NOMO-1 treated with DMSO at 0.1 percent for 48 hours (cell line): ENCODE results near the gene SRSF3.
"Not testable (repeated sequence)": the region's sequence is repeated elsewhere in the genome, so short reads cannot be mapped to it uniquely, and the experiment has no call there.

ENCODE experiments used
- DNase-seq: peaks from one replicate; lab custom pipeline; 2025; ENCODE audit not compliant: unreplicated experiment; lab: John Stamatoyannopoulos, UW

Gene SRSF3

DNA sequence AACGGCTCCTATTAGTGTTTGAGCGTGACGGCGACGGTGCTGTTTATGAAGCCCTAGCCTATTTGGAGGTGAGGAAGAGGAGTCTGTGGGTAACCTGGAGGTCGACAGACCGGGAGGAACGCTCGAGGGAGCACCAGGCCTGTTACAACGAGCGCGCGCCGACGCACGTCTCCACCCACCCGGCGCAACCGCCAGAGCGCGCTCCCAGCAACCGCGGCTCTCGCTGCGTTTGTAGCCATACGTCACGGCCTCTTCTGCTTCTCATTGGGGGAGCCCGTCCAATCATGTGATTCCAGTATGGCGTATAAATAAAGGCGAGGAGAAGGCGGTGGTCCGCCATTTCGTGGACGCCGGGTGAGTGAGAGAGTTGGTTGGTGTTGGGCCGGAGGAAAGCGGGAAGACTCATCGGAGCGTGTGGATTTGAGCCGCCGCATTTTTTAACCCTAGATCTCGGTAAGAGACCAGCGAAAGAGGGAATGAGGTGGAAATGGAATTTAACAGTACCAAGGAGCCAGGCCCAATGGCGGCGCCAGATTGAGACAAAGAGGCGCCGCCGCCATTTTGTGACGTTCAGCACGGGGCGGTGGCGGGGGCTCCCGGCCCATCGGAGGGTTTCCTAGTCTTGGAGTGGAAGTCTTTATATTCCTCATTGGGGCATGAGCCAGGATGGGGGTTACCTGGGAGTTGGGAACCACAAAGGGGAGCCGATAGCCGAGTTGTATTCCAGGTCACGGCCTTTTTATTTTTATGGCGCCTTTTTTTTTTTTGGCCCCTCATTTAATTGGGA lies at the start of gene SRSF3:
Gene SRSF3, plus strand, starts transcription at position 334 of the 787 bp plus-strand sequence. CDS start 2,401 bp downstream, outside the sequence.
- peak; percentile 99 for DNase-seq

DNA sequence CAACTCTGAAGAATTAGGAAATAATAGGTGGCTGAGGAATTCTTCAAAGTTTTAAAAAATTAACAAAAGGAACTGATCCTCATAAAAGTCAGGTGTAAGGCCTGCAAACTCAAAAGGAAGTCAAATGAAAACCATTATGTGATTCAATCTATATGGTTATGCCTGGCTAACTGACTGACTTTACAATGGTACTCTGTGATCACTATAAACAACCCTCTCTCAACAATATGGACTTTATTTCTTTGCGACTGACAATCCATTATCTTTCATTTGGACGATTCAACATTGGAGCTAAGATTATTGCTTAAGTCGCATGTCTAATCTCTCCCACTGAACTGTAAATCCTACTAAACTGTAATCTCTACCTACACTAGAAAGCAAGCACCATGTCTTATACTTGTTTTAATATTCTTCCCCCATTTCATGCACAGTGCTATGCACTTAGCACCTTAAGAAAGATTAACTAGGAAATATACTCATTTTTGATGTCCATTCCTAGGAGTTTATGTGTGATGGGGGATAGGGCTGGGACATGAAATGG lies 48.3 kb upstream of the SRSF3 start:
- DNase-seq = no peak

DNA sequence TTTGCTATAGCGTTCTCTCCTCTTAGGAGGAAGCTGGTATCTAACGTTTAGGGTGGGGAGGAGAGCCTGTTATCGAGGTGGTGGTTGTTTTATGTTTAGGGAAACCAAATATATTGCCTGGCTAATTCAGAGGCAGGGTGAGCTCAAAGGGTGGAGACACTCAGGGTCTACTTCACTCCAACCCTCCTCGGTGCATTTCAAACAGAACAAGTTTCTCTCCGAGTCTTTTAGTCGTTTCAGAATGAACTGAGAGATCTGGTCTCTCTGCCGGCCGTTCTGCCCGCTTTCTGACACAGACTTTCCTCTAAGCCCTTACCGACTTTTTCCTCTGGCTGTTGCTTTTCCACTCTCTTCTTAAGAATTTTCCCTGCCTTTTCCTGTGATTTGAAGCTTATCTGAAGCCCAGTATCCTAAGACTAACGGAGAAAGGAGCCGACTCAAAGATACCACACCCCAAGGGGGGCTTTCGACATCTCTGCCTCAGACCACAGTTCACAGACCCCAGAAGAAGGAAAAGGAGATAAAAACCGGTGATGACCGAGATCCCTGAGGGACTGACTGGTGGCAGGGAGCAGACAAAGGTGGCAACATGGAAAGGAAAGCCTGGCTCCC lies 47.7 kb upstream of the SRSF3 start:
- peak; percentile 22 for DNase-seq

DNA sequence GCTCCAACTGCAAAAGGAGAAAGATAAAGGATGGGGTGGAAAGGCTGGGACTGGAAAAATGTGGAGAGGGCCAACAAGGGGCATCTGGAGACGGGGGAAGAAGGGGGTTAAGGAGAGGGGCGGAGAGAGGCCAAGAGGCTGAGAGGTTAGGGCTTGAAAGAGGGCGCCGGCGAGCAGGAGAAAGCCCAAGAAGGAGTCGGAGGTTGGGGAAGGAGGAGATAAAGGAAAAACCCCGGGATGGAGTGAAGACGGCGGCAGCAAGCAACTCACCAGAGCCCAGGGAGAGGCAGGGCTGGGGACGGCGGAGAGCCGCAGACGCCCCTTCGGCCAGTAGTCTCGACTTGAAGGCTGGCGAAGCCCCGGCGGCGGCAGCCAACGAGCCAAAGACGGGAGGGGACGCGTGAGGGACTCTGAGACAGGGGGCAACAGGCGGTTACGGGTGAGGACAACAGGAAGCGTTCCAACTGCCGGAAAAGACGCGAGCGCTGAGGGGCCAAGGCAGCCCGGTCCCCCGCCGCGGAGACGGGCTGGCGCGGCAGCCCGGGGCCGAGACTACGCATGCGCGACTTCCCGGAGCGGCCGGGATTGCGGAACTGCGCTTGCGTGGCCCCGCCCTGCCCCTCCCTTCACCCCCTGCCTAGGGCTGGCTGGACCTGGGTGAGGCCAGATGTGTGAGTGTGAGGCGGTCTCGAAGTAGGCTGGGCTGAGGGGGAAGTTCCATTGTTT lies 47.1 kb upstream of the SRSF3 start, which contains the start of gene STK38:
Gene STK38, minus strand, starts transcription at position 560 of the 726 bp plus-strand sequence. CDS start 7,277 bp downstream, outside the sequence.
- DNase-seq = peak; percentile 90

DNA sequence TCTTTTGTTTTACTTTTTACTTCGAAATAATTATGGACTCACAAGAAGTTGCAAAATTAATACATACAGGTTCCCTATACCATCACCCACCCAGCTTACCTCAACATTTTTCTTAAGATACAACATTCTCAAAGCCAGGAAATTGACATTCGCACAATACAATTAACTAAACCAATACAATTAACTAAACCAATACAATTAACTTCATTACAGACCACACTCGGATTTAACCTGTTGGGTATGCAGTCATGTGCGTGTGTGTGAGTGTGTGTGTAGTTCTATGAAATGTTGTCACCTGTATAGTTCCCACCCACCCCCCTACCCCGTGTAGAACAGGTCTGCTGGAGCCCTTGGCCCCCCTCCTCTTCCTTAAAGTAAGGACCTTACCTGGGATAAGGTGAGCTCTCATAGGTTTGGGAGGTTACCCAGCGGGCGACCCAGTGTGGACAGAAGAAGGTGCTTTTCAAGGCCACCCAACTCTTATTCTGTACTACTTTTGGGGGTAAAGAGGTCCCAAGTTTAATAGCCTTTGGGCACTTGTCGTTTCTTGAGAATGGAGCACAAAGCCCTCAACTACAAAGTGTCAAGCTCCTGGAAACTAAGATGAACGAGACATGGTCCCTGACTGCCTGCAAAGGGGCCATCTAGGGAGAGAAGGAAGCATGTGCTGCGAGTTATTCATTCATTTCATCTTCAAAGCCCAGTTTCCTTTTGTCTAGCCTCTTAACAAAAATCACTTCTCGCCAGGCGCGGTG lies 46.3 kb upstream of the SRSF3 start:
- DNase-seq = no peak

DNA sequence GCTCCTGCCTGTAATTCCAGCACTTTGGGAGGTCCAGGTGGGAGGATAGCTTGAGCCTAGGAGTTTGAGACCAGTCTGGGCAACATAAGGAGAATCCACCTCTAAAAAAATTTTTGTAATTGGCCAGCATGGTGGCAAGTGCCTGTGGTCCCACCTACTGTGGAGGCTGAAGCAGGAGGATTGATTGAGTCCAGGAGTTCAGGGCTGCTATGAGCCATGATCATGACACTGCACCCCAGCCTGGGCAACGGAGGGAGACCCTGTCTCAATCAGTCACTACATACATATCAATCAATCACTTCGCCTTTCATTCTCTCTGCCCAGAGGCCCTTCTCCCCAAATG lies 45.8 kb upstream of the SRSF3 start:
- no peak for DNase-seq

DNA sequence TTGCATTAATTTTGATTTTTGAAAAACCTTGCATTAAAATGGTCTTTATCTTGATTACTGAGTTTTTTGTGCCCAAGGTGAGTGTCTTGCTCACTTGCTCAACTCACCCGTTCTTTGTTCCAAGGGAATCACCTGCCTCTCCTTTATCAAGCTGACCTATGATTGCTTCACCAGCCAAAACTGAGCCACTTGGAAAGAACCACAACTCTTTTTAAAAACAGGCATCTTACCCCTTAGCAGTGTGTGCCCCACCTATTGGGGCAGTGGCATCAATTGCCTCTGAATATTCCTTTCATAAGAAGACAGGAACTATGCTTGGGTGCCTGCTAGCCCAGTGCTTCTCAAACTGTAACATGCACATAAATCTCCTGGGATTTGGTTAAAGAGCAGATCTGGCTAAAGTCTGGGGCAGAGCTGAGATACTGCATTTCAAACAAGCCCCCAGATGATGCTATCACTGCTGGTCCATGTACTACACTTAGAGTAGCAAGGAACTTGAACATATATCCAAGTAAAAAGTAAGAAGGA lies 43.6 kb upstream of the SRSF3 start:
- DNase-seq = no peak

DNA sequence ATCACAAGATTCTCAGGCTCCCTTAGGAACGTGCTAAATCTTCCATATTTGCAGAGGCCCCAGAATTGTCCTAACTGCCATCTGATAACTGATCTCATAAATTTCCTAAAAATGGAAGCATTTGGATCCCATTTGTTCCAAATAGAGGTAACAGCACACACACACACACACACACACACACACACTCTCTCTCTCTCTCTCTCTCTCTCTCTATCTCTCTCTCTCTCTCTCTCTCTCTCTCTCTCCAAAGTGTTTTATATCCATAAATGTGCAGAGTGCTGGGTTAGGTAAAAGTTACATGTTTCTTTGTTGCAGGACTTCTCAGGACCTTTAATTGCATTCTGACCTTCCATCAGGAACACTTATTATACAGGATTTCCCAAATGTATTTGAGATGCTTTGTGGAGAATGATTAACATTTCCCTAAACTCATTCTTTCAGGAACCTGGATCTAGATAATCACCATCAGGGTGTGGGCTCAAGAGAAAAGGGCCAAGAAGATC lies 38.4 kb upstream of the SRSF3 start:
- DNase-seq = no peak

DNA sequence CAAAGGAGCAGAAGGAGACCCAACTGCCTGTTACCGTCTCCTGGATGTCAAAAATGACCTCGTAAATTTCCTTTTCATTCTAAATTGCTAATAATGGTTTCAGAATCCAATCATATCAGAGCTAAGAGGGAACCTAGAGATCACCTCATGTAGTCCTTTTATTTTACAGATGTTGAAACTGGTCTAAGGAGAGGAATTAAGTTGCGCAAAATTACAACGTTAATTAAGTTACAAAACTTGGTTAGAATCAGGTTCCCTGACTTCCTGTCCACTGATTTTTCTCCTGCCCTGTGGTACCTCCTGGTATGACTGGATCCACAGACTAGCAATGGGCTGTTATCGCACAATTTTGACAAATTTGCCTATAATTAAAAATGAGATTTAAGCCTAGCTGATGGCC lies 37.9 kb upstream of the SRSF3 start:
- DNase-seq = peak; percentile 82

DNA sequence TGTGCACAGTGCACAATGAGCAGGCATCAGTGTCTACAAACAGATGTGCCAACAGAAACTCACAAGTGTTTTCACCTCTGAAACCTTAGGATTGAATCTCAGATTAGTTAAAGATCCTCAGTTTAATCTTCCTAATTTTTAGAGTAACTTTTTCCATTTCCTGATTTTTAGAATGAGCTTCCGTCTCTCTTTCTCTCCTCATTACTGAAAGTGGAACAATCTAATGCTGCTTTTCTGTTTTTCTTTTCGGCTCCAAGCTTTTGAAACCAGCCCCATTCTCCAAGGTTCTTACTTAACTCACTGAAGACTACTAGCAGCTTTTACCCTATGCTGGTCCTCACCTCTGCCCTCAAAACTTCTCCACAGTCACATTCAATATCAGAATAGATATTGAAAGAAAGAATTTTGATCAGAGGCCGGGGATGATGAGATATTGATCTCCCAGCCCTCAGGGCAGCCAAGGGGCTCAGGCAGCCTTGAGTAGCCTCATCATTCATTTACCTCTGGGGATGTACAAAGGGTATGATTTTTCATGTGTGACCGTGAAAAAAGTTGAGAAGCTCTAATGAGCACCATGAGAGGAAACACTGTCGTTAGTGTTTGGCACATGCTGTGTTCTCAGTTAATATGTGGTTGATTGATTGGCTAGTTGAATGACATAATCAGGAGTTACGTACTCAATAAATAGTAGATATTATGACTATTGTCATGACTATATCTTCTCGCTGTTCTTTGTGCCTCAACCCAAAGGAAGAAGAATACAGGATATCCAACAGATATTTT lies 35.0 kb upstream of the SRSF3 start:
- DNase-seq = no peak

DNA sequence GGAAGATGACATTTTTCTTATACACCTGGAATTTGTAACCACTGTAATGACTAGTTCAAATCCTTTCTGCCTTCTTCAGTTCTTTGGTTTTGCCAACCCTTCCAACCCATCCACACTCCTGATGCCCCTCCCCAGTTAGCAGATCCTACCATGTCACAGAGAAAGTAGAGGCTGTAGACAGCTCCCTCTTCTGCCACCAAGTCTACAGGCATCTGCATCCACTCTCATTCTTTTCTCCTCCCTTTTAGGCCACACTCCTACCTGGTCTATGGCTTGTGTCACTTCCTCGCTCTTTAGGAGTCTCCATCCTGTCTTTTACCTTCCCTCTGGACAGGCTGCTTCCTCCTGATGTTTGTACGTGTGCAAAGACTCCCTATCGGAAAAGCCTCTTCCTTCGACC lies 33.3 kb upstream of the SRSF3 start:
- DNase-seq = no peak

DNA sequence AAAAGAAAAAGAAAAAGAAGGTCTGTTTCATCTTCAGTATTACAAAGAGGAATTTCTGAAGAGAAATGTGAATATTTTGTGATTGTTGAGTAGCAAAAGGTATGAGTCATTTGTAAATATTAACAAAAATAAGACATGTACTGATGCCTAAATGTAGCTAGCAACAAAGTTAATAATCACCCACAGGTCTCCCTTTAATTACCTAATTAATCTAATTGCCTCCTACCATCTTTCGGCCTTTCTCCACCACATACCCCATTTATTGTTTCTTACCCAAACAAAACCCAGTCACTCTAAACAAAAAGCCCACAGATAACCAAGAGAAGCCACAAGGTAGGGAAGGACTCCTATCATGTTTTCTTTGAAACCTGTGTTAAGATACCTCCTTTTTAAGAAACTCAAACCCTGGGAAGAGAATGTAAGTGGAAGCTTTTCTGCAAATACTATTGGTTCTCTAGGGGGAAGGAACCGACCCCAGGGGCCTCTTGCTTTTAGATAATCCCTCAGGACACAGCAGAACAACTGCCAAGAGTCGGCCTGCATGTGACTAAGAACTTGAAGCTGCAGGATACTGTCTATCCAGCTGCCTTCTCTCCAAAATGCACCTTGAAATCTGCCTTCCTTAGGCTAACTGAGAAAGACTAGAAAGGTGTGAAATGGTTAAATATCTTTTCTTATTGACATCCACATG lies 30.8 kb upstream of the SRSF3 start:
- DNase-seq = no peak

DNA sequence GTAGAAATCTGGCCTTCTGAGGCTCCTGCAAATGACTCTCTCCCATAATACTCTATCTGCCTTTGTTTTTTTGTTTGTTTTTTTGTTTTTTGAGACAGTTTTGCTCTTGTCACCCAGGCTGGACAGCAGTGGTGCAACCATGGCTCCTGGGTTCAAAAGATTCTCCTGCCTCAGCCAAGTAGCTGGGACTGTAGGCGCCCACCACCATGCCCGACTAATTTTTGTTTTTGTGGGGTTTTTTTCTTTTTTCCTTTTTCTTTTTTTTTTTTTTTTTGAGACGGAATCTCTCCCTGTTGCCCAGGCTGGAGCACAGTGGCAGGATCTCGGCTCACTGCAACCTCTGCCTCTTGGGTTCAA lies 30.3 kb upstream of the SRSF3 start:
- no peak for DNase-seq

DNA sequence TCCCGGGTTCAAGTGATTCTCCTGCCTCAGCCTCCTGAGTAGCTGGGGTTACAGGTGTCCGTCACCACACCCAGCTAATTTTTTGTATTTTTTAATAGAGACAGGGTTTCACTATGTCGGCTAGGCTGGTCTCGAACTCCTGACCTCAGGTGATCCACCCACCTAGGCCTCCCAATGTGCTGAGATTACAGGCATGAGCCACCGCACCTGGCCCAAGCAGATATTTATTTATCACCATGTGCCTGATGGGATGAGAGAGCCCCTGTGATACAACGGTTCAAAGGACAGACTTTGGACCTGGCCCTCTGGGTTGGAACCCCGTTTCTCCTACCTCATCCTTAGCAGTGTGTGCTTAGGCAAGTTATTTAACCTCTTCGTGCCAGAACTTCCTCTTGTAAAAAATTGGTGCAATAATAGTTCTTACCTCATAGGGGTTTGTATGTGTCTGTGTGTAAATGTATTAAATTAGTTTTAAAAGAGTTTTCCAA lies 27.7 kb upstream of the SRSF3 start:
- peak; percentile 46 for DNase-seq

DNA sequence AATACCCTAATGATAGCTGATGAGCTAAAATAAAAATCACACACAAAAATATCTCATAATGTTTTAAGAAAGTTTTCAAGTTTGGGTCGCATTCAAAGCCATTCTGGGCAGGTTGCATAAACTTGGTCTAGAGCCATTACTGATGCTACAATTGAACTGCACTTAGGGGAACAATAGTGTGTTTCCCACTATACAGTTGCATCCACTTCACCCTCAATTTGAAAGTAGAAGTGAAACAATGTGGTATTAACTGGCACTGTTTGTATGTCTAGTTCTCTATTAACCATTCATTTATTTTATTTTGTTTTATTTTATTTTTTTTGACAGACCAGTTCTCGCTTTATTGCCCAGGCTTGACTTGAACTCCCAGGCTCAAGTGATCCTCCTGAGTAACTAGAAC lies 23.9 kb upstream of the SRSF3 start:
- DNase-seq = peak; percentile 23

DNA sequence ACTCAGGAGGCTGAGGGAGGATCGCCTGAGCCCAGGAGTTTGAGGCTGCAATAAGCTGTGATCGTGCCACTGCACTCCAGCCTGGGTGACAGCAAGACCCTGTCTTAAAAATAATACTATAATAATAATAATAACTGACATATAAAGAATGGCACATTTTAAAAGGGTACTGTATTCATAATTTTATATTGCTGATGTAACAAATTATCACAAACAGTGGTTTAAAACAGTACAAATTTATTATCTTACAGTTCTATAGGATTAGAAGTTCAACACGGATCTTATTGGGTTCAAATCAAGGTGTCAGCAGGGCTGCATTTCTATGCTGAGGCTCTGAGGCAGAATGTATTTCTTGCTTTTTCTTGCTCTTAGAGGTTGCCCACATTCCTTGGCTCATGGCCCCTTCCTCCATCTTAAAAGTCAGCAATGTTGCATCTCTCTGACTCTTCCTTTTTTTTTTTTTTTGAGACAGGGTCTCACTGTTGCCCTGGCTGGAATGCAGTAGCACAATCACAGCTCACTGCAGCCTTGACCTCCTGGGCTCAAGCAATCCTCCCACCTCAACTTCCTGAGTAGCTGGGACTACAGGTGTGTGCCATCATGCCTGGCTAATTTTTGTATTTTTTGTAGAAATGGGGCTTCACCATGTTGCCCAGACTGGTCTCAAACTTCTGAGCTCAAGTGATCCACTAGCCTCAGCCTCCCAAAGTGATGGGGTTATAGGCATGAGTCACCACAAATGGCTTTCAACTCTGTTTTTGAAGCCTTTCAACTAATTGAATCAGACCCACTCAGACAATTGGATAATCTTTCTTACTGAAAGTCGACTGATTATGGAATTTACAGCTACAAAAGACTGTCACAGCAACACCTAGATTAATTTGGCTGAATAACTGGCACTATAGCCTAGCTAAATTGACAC lies 22.8 kb upstream of the SRSF3 start:
- DNase-seq = no peak

DNA sequence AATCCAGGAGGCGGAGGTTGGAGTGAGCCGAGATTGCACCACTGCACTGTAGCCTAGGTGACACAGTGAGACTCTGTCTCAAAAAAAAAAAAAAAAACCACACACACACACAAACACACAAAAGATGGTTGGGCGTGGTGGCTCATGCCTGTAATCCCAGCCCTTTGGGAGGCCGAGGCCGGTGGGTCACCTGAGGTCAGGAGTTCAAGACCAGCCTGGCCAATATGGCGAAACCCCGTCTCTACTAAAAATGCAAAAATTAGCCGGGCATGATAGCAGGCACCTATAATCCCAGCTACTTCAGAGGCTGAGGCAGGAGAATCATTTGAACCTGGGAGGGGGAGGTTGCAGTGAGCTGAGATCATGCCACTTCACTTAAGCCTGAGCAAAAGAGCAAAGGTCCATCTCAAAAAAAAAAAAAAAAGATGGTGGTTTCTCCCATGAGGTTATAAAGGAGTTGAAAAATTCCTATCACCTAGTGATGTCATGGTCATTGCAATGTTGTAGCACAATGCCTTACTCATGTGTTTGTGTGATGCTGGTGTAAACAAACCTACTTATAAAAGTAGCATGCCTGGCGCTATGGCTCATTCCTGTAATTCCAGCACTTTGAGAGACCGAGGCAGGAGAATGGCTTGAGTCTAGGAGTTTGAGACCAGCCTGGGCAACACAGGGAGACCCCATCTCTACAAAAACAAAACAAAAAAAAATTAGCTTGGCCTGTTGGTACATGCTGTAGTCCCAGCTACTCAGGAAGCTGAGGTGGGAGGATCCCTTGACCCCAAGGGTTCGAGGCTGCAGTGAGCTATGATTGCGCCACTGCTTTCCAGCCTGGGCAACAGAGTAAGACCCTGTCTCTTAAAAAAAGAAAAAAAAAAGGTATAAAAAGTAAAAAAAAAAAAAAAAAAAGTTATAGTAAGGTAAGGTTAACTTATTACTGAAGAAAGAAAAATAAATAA lies 21.5 kb upstream of the SRSF3 start:
- DNase-seq = not testable (repeated sequence)
